IMR-90 (cell line): ENCODE results near the gene AAMP. TPM values are rescaled to one million over a fixed set of nuclear protein-coding genes. Genes with fewer than 3 reads are reported as not detected.

ENCODE experiments used
- ATAC-seq: fragments of 200-7000 bp; cut with Tn5 transposase; 2 replicates; pipeline ENCODE4 v1.9.1; 2020; ENCODE audit warnings: low read depth, mild to moderate bottlenecking, moderate library complexity
- BruUV-seq: library from RNA; stranded (reverse); fragments of 400-500 nt; replicated peaks from 2 replicates; lab custom pipeline; 2021; lab: Mats Ljungman, UMichigan
- CTCF ChIA-PET: fragments of 300-600 bp; formaldehyde crosslinking; extraction: SDS; loops from one replicate; lab custom pipeline; 2021; ENCODE audit warnings: antibody characterized with exemption; lab: Yijun Ruan, JAX
- POLR2A ChIA-PET: fragments of 300-600 bp; sonication (Branson Sonifier 250); formaldehyde crosslinking; loops from one replicate; lab custom pipeline; 2022; ENCODE audit warnings: antibody characterized with exemption; ENCODE audit not compliant: unreplicated experiment; lab: Charles Lee
- DNase-seq: peaks from one replicate; pipeline ENCODE4 v3.0.0; 2013
- H2AFZ ChIP-seq: replicated peaks from 2 replicates; pipeline ENCODE3; 2013; ENCODE audit warnings: low read length, mild to moderate bottlenecking; ENCODE audit not compliant: poor library complexity
- H2AK5ac ChIP-seq: 2 replicates; pipeline ENCODE4 v1.6.1; 2013; ENCODE audit warnings: low read depth, low read length, inconsistent platforms
- H2AK9ac ChIP-seq: replicated peaks from 2 replicates; pipeline ENCODE3; 2013; ENCODE audit warnings: mild to moderate bottlenecking, low read depth, low read length, moderate library complexity; ENCODE audit not compliant: poor library complexity
- H2BK120ac ChIP-seq: 2 replicates; pipeline ENCODE4 v1.6.1; 2013; ENCODE audit warnings: low read depth, low read length, inconsistent platforms
- H2BK15ac ChIP-seq: 3 replicates; pipeline ENCODE4 v1.6.1; 2013; ENCODE audit warnings: low read depth, low read length, inconsistent platforms
- H2BK20ac ChIP-seq: 2 replicates; pipeline ENCODE4 v1.6.1; 2013; ENCODE audit warnings: low read depth, mild to moderate bottlenecking, inconsistent platforms, low read length, moderate library complexity
- H2BK5ac ChIP-seq: 2 replicates; pipeline ENCODE4 v1.6.1; 2013; ENCODE audit warnings: mild to moderate bottlenecking, low read depth, low read length, inconsistent platforms; ENCODE audit not compliant: poor library complexity, severe bottlenecking
- H3K14ac ChIP-seq: replicated peaks from 2 replicates; pipeline ENCODE4 v1.6.1; 2013; ENCODE audit warnings: low read depth, low read length, inconsistent platforms
- H3K18ac ChIP-seq: 2 replicates; pipeline ENCODE4 v1.6.1; 2013; ENCODE audit warnings: low read depth, low read length, control low read depth
- H3K23ac ChIP-seq: 2 replicates; pipeline ENCODE4 v1.6.1; 2013; ENCODE audit warnings: low read depth, low read length, inconsistent platforms
- H3K27ac ChIP-seq: 2 replicates; pipeline ENCODE4 v1.5.1; 2013; ENCODE audit warnings: mild to moderate bottlenecking, control low read depth, low read length; ENCODE audit not compliant: insufficient read depth
- H3K27me3 ChIP-seq: 2 replicates; pipeline ENCODE4 v1.6.1; 2013; ENCODE audit warnings: low read length; ENCODE audit not compliant: control insufficient read depth, insufficient read depth
- H3K36me3 ChIP-seq: 2 replicates; pipeline ENCODE4 v1.6.1; 2013; ENCODE audit warnings: low read length, mixed read lengths; ENCODE audit not compliant: control insufficient read depth, insufficient read depth
- H3K4ac ChIP-seq: 2 replicates; pipeline ENCODE4 v1.6.1; 2013; ENCODE audit warnings: low read depth, low read length, inconsistent platforms
- H3K4me1 ChIP-seq: 2 replicates; pipeline ENCODE4 v1.6.1; 2013; ENCODE audit warnings: low read length, mixed read lengths; ENCODE audit not compliant: control insufficient read depth, insufficient read depth
- H3K4me2 ChIP-seq: 2 replicates; pipeline ENCODE4 v1.6.1; 2013; ENCODE audit warnings: low read depth, mild to moderate bottlenecking, control low read depth, low read length, moderate library complexity
- H3K4me3 ChIP-seq: 2 replicates; pipeline ENCODE4 v1.5.1; 2013; ENCODE audit warnings: low read depth, mild to moderate bottlenecking, control low read depth, low read length, moderate library complexity; ENCODE audit not compliant: insufficient read depth
- H3K56ac ChIP-seq: 2 replicates; pipeline ENCODE4 v1.6.1; 2013; ENCODE audit warnings: low read length, inconsistent platforms; ENCODE audit not compliant: insufficient read depth; ENCODE audit errors: extremely low read depth
- H3K79me1 ChIP-seq, 2 experiments: 2 replicates each; pipeline ENCODE4 v1.6.1; 2013; ENCODE audit warnings: low read length in 2 of 2, inconsistent platforms in 1 of 2, low read depth in 1 of 2
- H3K9ac ChIP-seq: 2 replicates; pipeline ENCODE4 v1.6.1; 2013; ENCODE audit warnings: low read depth, low read length, control low read depth
- H3K9me1 ChIP-seq: 2 replicates; pipeline ENCODE4 v1.6.1; 2013; ENCODE audit warnings: low read length, inconsistent platforms; ENCODE audit not compliant: insufficient read depth
- H3K9me3 ChIP-seq: 2 replicates; pipeline ENCODE4 v1.6.1; 2013; ENCODE audit warnings: low read length; ENCODE audit not compliant: control insufficient read depth, insufficient read depth
- H4K20me1 ChIP-seq: 2 replicates; pipeline ENCODE4 v1.6.1; 2013; ENCODE audit warnings: low read length, inconsistent platforms; ENCODE audit not compliant: insufficient read depth
- H4K5ac ChIP-seq: 2 replicates; pipeline ENCODE4 v1.6.1; 2013; ENCODE audit warnings: mild to moderate bottlenecking, low read depth, low read length, control low read depth
- H4K8ac ChIP-seq, 2 experiments: 2 replicates each; pipeline ENCODE4 v1.6.1; 2013; ENCODE audit warnings: low read depth in 2 of 2, low read length in 2 of 2, control low read depth in 1 of 2, inconsistent platforms in 1 of 2
- H4K91ac ChIP-seq: 2 replicates; pipeline ENCODE4 v1.6.1; 2013; ENCODE audit warnings: low read depth, low read length, inconsistent platforms; ENCODE audit not compliant: insufficient read depth
- BHLHE40 ChIP-seq: fragments of 150-350 bp; IDR thresholded peaks from 2 replicates; pipeline ENCODE4 v1.6.1; 2016; ENCODE audit warnings: mild to moderate bottlenecking, low read depth, low read length
- CHD1 ChIP-seq: IDR thresholded peaks from 2 replicates; pipeline ENCODE4 v1.6.1; 2012; ENCODE audit warnings: low read depth, low read length, improper control_type of control experiment
- MAZ ChIP-seq: IDR thresholded peaks from 2 replicates; pipeline ENCODE4 v1.6.1; 2012; ENCODE audit warnings: low read depth, mild to moderate bottlenecking, low read length, improper control_type of control experiment, moderate library complexity, borderline replicate concordance
- MXI1 ChIP-seq: IDR thresholded peaks from 2 replicates; pipeline ENCODE4 v1.6.1; 2012; ENCODE audit warnings: low read depth, mild to moderate bottlenecking, low read length, moderate library complexity, borderline replicate concordance
- NFE2L2 ChIP-seq: fragments of 150-350 bp; IDR thresholded peaks from 2 replicates; pipeline ENCODE4 v1.6.1; 2016; ENCODE audit warnings: low read depth, mild to moderate bottlenecking, low read length
- POLR2A ChIP-seq: IDR thresholded peaks from 2 replicates; pipeline ENCODE4 v1.6.1; 2012; ENCODE audit warnings: mild to moderate bottlenecking, low read depth, low read length
- RAD21 ChIP-seq: IDR thresholded peaks from 2 replicates; pipeline ENCODE4 v1.6.1; 2012; ENCODE audit warnings: low read length, improper control_type of control experiment
- RCOR1 ChIP-seq: IDR thresholded peaks from 2 replicates; pipeline ENCODE4 v1.6.1; 2012; ENCODE audit warnings: mild to moderate bottlenecking, low read length, improper control_type of control experiment; ENCODE audit not compliant: insufficient replicate concordance
- RFX5 ChIP-seq: IDR thresholded peaks from 2 replicates; pipeline ENCODE4 v1.8.0; 2012; ENCODE audit warnings: low read depth, mild to moderate bottlenecking, low read length, moderate library complexity
- USF2 ChIP-seq: fragments of 150-350 bp; IDR thresholded peaks from 2 replicates; pipeline ENCODE4 v1.6.1; 2017; ENCODE audit warnings: mild to moderate bottlenecking, antibody characterized with exemption, low read length, low read depth
- WGBS, 2 experiments: methylation state at CpG; one replicate each; pipeline versions ENCODE4 v1.1.5 to v1.1.7; 2013; ENCODE audit warnings: missing lambda C conversion rate in 2 of 2; ENCODE audit not compliant: insufficient read length in 1 of 2; ENCODE audit errors: extremely low coverage in 2 of 2; 5-methylcytosine and 5-hydroxymethylcytosine counted together
- dilution Hi-C: fragments of 300-500 bp; cut with HindIII; formaldehyde crosslinking; loops from one replicate; pipeline ENCODE4 v1.14.3; 2018; ENCODE audit warnings: low sequenced_read_pairs; ENCODE audit not compliant: unreplicated experiment
- in situ Hi-C: fragments of 300-500 bp; cut with MboI; formaldehyde crosslinking; loops from 3 replicates; pipeline ENCODE4 v1.14.3; 2019; ENCODE audit warnings: low sequenced_read_pairs, inconsistent platforms, mixed read lengths
- intact Hi-C: fragments of 100-400 bp; cut with micrococcal nuclease; formaldehyde crosslinking; loops from 2 replicates; pipeline ENCODE4 v1.10.0; 2022
- polyA plus RNA-seq, 3 experiments: library from polyadenylated mRNA; depleted of rRNA; stranded (reverse); fragments of >200 nt; gene quantifications; 2 replicates each; pipeline ENCODE4 v1.2.3, GENCODE V29; 2012; ENCODE audit warnings: low replicate concordance in 1 of 3
- total RNA-seq: library from RNA; depleted of rRNA; stranded (reverse); fragments of >200 nt; gene quantifications from 2 replicates; pipeline ENCODE4 v1.2.3, GENCODE V29; 2012
- TF ChIP-seq, protein P1 (sequence below): fragments of 150-350 bp; IDR thresholded peaks from 2 replicates; pipeline ENCODE4 v1.6.1; 2016; ENCODE audit warnings: low read depth, mild to moderate bottlenecking, low read length, moderate library complexity, borderline replicate concordance

AAMP gene
- total and polyA plus RNA-seq, 2 of the 4 experiments (the other 2 are of a cell fraction) = 104 to 112 TPM

DNA sequence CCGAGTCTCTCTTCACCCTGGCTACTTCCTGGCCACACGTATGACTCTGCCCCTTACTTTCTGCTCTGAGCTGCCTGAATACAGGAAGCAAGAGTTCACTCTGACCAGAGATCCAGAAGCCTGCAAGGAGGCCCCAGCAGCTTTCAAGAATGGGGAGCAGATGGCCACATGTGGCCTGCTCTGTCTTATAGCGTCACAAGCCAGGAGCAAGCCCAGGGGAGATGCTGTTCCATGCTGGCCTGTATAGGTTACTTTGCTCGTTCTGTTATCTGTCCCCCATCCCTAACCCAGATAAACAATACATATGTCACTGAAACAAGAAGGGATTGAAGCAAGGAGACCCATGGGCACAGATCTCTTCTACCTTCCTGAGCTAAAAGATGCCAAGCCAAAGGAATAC lies 4.6 kb upstream of the AAMP start:
- H3K27ac ChIP-seq = no peak overlapping the region
- no peak overlapping the region for H3K18ac ChIP-seq
- H3K9ac ChIP-seq = no peak overlapping the region
- H3K14ac ChIP-seq = no peak overlapping the region
- WGBS, 2 experiments = 94% methylated on average over 2 of the region's 4 CpGs; no CpG with 5 or more reads in 1 of the 2 experiments
- H2AFZ ChIP-seq = no peak overlapping the region
- H2BK120ac ChIP-seq = no peak overlapping the region
- no peak overlapping the region for H3K4me2 ChIP-seq
- TF ChIP-seq CHD1 (no peak), POLR2A (no peak), RAD21 (no peak), NFE2L2 (no peak), MAZ (no peak), RFX5 (no peak), MXI1 (no peak), USF2 (no peak), RCOR1 (no peak), BHLHE40 (no peak)
- TF ChIP-seq, protein P1, sequence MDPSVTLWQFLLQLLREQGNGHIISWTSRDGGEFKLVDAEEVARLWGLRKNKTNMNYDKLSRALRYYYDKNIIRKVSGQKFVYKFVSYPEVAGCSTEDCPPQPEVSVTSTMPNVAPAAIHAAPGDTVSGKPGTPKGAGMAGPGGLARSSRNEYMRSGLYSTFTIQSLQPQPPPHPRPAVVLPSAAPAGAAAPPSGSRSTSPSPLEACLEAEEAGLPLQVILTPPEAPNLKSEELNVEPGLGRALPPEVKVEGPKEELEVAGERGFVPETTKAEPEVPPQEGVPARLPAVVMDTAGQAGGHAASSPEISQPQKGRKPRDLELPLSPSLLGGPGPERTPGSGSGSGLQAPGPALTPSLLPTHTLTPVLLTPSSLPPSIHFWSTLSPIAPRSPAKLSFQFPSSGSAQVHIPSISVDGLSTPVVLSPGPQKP = no peak
- peaks cover 7% of the 10 kb centered on the region for H3K4me1 ChIP-seq
- dilution Hi-C loops (no loop called here), intact Hi-C loops (loop anchor here (10.0 kb wide), 1 partner anchor 290 kb away; the partner anchor contains the start of genes CNOT9 and USP37), in situ Hi-C loops (loop anchor here (10.0 kb wide), 1 partner anchor 120 kb away; the partner anchor contains the start of gene CTDSP1)
- no peak overlapping the region for H2BK5ac ChIP-seq
- no peak overlapping the region for H4K8ac ChIP-seq
- H3K79me1 ChIP-seq = peaks cover 15 to 78% of the 10 kb centered on the region in 2 experiments
- no peak overlapping the region for H4K5ac ChIP-seq
- no peak for ATAC-seq
- H4K91ac ChIP-seq = no peak overlapping the region
- H3K36me3 ChIP-seq = peaks cover 59% of the 10 kb centered on the region
- no peaks in the 10 kb centered on the region for H3K9me3 ChIP-seq
- no peak overlapping the region for H3K4ac ChIP-seq
- H3K9me1 ChIP-seq = no peaks in the 10 kb centered on the region
- peaks cover 3% of the 10 kb centered on the region for H4K20me1 ChIP-seq
- CTCF ChIA-PET = interaction anchor here (0.8 kb wide), 1 partner anchor 18 kb away, joined by 3 read pairs; no protein-coding TSS in a partner anchor
- POLR2A ChIA-PET = interaction anchor here (2.5 kb wide), 1 partner anchor 12 kb away, joined by 9 read pairs; no protein-coding TSS in a partner anchor
- no peak overlapping the region for H3K56ac ChIP-seq
- no peak overlapping the region for H2AK9ac ChIP-seq
- no peak overlapping the region for H3K4me3 ChIP-seq
- no peak overlapping the region for H2BK15ac ChIP-seq
- H3K27me3 ChIP-seq = no peaks in the 10 kb centered on the region
- no peak overlapping the region for H3K23ac ChIP-seq
- no peak overlapping the region for H2BK20ac ChIP-seq
- no TSS peak for BruUV-seq
- no peak overlapping the region for H2AK5ac ChIP-seq
- no peak for DNase-seq
